Measurements from ENCODE around the gene RHBDL2.
"Not testable (repeated sequence)": the region's sequence is repeated elsewhere in the genome, so short reads cannot be mapped to it uniquely, and the experiment has no call there.

Gene RHBDL2

GRCh38 chr1:38885092-38885491, 56.5 kb downstream of the RHBDL2 start:
- DNase-seq = no peak

- DNase-seq = no peak
These were observed 60.1 kb downstream of the RHBDL2 start, which contains the start of gene GJA9 for GRCh38 chr1:38881487-38881886. TSS of gene GJA9 (minus strand) at chr1:38881587. CDS start at chr1:38876098, 5,489 bp downstream.

GRCh38 chr1:38875811-38876210, 65.8 kb downstream of the RHBDL2 start:
- no peak for DNase-seq

GRCh38 chr1:38873027-38873969, 68.3 kb downstream of the RHBDL2 start, which contains the start of gene MYCBP:
TSS of gene MYCBP (minus strand) at chr1:38873348. CDS start at chr1:38873305, 43 bp downstream.
- DNase-seq = peak; percentile 75 to 97 (median 94)

GRCh38 chr1:38872401-38873026, 69.1 kb downstream of the RHBDL2 start:
- DNase-seq = peak in 8 of 56 donors; percentile 21 to 49 (median 40)

- DNase-seq = no peak
These were observed 70.6 kb downstream of the RHBDL2 start for GRCh38 chr1:38870996-38871395.

GRCh38 chr1:38867208-38867607, 74.4 kb downstream of the RHBDL2 start:
- DNase-seq = no peak

GRCh38 chr1:38865112-38865715, 76.4 kb downstream of the RHBDL2 start:
- DNase-seq = no peak

- peak in 3 of 56 donors; percentile 27 to 59 (median 40) for DNase-seq
These were observed 81.2 kb downstream of the RHBDL2 start for GRCh38 chr1:38860454-38860795.

GRCh38 chr1:38859561-38860453, 81.8 kb downstream of the RHBDL2 start, which contains the start of gene RRAGC:
TSS of gene RRAGC (minus strand) at chr1:38859772. CDS start at chr1:38859646, 126 bp downstream.
- peak; percentile 90 to 100 (median 98) for DNase-seq

- DNase-seq = peak in 37 of 56 donors; percentile 9 to 61 (median 40)
These were observed 82.6 kb downstream of the RHBDL2 start for GRCh38 chr1:38858833-38859560.

GRCh38 chr1:38852780-38853179, 88.8 kb downstream of the RHBDL2 start:
- no peak for DNase-seq

GRCh38 chr1:38848071-38848470, 93.6 kb downstream of the RHBDL2 start:
- no peak for DNase-seq

- no peak for DNase-seq
These were observed 95.4 kb downstream of the RHBDL2 start for GRCh38 chr1:38846210-38846609.

- not testable (repeated sequence) for DNase-seq
These were observed 96.5 kb downstream of the RHBDL2 start for GRCh38 chr1:38845088-38845487.

GRCh38 chr1:38840281-38840680, 101.3 kb downstream of the RHBDL2 start:
- DNase-seq = no peak

GRCh38 chr1:38839363-38839762, 102.3 kb downstream of the RHBDL2 start:
- no peak for DNase-seq

- not testable (repeated sequence) for DNase-seq
These were observed 105.3 kb downstream of the RHBDL2 start for GRCh38 chr1:38836316-38836715.

Data from nucleus accumbens (tissue), 56 donors.